H1 (cell line): Measurements from ENCODE around the gene CDK12. TPM values are rescaled to one million over a fixed set of nuclear protein-coding genes. Genes with fewer than 3 reads are reported as not detected.

Experiments used
- ATF2 ChIP-seq: IDR thresholded peaks from 2 replicates; pipeline ENCODE4 v1.6.1; 2012; ENCODE audit warnings: low read length, inconsistent platforms
- CBX8 ChIP-seq: fragments of 300-800, 300-1000 bp; sonication (generic); IDR thresholded peaks from 2 replicates; pipeline ENCODE4 v1.7.1; 2016; ENCODE audit warnings: low read depth, low read length, borderline replicate concordance
- HDAC2 ChIP-seq, 2 experiments: fragments of 300-600 bp in 1 of 2; sonication (generic) in 1 of 2; IDR thresholded peaks; 2 replicates each; pipeline ENCODE4 v1.6.1; 2011 to 2012; ENCODE audit warnings: low read depth in 2 of 2, low read length in 2 of 2, mild to moderate bottlenecking in 2 of 2, moderate library complexity in 2 of 2, borderline replicate concordance in 1 of 2, inconsistent platforms in 1 of 2
- JUN ChIP-seq: IDR thresholded peaks from 2 replicates; pipeline ENCODE4 v1.6.1; 2011; ENCODE audit warnings: low read depth, mild to moderate bottlenecking, improper control_type of control experiment, low read length
- MAFK ChIP-seq: IDR thresholded peaks from 2 replicates; pipeline ENCODE4 v1.6.1; 2012; ENCODE audit warnings: low read depth, mild to moderate bottlenecking, improper control_type of control experiment, low read length
- MAX ChIP-seq: IDR thresholded peaks from 2 replicates; pipeline ENCODE4 v1.6.1; 2012; ENCODE audit warnings: inconsistent platforms
- POLR2A ChIP-seq, 2 experiments: IDR thresholded peaks; 1 replicate in 1 of 2; 2 replicates in 1 of 2; pipeline ENCODE4 v1.6.1; 2011; ENCODE audit warnings: low read depth in 2 of 2, low read length in 2 of 2, mild to moderate bottlenecking in 2 of 2; ENCODE audit errors: control extremely low read depth in 1 of 2
- RAD21 ChIP-seq, 2 experiments: IDR thresholded peaks in 1 of 2; conservative IDR thresholded peaks in 1 of 2; 2 replicates each; pipeline ENCODE4 v1.6.1; 2011; ENCODE audit warnings: low read depth in 2 of 2, low read length in 2 of 2, improper control_type of control experiment in 1 of 2, inconsistent platforms in 1 of 2, mild to moderate bottlenecking in 1 of 2, moderate library complexity in 1 of 2
- polyA plus RNA-seq, 7 experiments: library from polyadenylated mRNA; depleted of rRNA in 3 of 7; stranded (reverse) in 5 of 7; unstranded in 2 of 7; fragments of >200 nt in 5 of 7; fragments of 200-250 nt in 2 of 7; gene quantifications; 1 replicate in 5 of 7; 2 replicates in 1 of 7; 4 replicates in 1 of 7; pipeline versions ENCODE4 v1.2.1 to v1.2.3, GENCODE V29; 2011 to 2013; ENCODE audit warnings: missing spikeins in 2 of 7, mixed read lengths in 2 of 7
- total RNA-seq: library from RNA; stranded (reverse); fragmentation: NEBNext Ultra II Directional; extraction: Animal tissue kit (Norgen Biotek cat#: 25700); gene quantifications from 2 replicates; pipeline ENCODE4 v1.2.1, GENCODE V29; 2021

Gene CDK12
- total and polyA plus RNA-seq, 2 of the 8 experiments (the other 6 are each of a cell fraction or from before 2014, with no cell fraction given), result 14.8 to 70.3 TPM

GRCh38 chr17:39525801-39526506 is 64.7 kb downstream of the CDK12 start (continued):
- TF ChIP-seq ATF2 (no peak), CBX8 (no peak), RAD21 (IDR thresholded peaks at IDR 0.05 in 1 of 2, conservative IDR thresholded peaks at IDR 0.05 in 1 of 2; ENCODE audit: low read depth in 2 of 2, low read length in 2 of 2) (no peak), POLR2A (IDR thresholded peaks at IDR 0.05; ENCODE audit: control extremely low read depth in 1 of 2, low read depth in 2 of 2, low read length in 2 of 2) (no peak), JUN (no peak), HDAC2 (IDR thresholded peaks at IDR 0.05; ENCODE audit: borderline replicate concordance in 1 of 2, low read depth in 2 of 2, low read length in 2 of 2) (no peak), MAX (no peak), MAFK (no peak)
